SU-DHL-6 (cell line): ENCODE measurements around the gene B4GAT1.

Experiments
- EZH2phosphoT487 ChIP-seq: fragments of 200-600 bp; sonication (generic), shearing (Covaris generic); conservative IDR thresholded peaks from 2 replicates; pipeline ENCODE4 v1.6.1; 2018; ENCODE audit warnings: mild to moderate bottlenecking, antibody characterized with exemption, low read length, moderate library complexity, mixed read lengths
- TF ChIP-seq, protein P1 (sequence below): fragments of 200-600 bp; sonication (generic); IDR thresholded peaks from one replicate; pipeline ENCODE4 v1.5.1; 2017; ENCODE audit warnings: antibody characterized with exemption, mild to moderate bottlenecking, low read length, moderate library complexity; ENCODE audit not compliant: insufficient read depth, poor library complexity, severe bottlenecking

DNA sequence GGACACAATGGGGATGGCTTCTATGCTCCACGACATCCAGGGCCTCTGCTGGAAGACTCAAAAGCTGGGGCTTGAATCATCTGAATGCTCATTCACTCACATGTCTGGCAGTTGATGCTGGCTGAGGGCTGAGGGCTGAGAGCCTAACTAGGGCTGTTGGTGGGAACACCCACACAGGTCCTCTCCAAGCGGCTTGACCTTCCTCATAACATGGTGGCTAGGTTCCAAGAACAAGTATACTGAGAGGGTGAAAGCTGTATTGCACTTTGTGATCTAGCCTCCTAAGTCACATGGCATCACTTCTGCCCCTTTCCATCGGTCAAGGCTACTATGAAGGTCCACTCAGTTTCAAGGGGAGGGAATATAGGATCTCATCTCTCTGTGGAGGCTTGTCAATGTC lies 48.2 kb downstream of the B4GAT1 start:
- TF ChIP-seq, protein P1, sequence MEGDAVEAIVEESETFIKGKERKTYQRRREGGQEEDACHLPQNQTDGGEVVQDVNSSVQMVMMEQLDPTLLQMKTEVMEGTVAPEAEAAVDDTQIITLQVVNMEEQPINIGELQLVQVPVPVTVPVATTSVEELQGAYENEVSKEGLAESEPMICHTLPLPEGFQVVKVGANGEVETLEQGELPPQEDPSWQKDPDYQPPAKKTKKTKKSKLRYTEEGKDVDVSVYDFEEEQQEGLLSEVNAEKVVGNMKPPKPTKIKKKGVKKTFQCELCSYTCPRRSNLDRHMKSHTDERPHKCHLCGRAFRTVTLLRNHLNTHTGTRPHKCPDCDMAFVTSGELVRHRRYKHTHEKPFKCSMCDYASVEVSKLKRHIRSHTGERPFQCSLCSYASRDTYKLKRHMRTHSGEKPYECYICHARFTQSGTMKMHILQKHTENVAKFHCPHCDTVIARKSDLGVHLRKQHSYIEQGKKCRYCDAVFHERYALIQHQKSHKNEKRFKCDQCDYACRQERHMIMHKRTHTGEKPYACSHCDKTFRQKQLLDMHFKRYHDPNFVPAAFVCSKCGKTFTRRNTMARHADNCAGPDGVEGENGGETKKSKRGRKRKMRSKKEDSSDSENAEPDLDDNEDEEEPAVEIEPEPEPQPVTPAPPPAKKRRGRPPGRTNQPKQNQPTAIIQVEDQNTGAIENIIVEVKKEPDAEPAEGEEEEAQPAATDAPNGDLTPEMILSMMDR = no peak
- no peak for TF ChIP-seq EZH2phosphoT487
